ENCODE data around the gene NRTN.

The NRTN gene

DNA sequence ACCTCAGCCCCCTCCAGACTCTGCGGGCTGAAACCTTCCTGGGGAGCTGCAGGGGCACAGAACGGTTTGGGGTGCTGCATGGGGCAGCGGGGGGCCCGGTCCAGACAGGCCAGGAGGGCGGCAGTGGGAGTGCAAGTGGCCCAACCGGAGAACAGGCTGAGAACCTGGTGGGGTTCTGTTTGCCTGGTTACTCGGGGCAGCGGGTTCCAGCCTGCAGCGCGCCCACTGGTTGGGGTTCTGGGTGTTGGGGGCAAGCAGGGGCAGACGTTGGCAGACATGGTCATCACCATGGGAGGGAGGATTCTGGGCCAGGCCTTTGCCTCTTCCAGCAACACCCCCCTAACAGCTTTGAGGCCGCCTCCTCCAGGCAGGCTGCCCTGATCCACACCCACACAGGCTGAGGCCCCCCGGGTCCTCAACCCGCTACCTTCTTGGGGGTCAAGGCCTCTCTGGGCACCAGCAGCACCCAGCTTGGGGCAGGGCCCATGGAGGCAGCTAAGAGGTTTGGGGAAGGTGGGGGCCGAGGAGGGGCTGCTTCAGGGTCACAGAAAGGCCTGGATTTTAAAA is 20.2 kb upstream of the NRTN start, which contains the start of gene PRR22:
Gene PRR22, minus strand, starts transcription at position 166 of the 567 bp plus-strand sequence. Its CDS starts 86 bp downstream, at position 80.
- no peak within 1 kb of the TSS for H2AFZ ChIP-seq (ENCODE audit: low read depth, low read length)
- H3K9me3 ChIP-seq (ENCODE audit: low read length) = no peaks in the 10 kb centered on the region
- H3K4me3 ChIP-seq (ENCODE audit: low read length) = no peak within 1 kb of the TSS
- peaks cover 51% of the 10 kb centered on the region for H3K36me3 ChIP-seq (ENCODE audit: insufficient read depth, low read length)
- no peaks in the 10 kb centered on the region for H3K4me1 ChIP-seq (ENCODE audit: insufficient read depth, low read length)
- no peaks in the 10 kb centered on the region for H3K27me3 ChIP-seq (ENCODE audit: insufficient read depth, low read length)

DNA sequence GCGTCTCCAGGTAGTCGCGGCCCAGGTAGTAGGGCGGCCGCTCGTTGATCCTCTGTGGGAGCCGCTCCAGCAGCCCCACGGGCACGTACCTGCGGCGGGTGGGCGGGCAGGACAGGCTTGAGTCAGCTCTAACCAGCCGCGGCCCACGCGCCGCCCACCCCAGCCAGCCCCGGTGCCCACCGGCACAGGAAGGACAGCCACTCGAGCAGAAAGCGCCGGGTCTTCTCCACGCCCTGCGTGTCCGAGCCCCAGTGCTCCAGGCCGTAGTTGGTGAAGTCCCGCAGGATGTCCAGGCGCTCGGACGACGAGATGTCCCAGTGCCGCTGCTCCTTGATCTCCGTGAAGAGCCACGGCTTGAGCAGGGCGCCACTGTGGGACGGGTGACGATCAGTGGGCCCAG is 19.4 kb upstream of the NRTN start:
- H3K36me3 ChIP-seq (ENCODE audit: insufficient read depth, low read length) = peaks cover 57% of the 10 kb centered on the region
- peaks cover 7% of the 10 kb centered on the region for H3K4me1 ChIP-seq (ENCODE audit: insufficient read depth, low read length)
- no peaks in the 10 kb centered on the region for H3K27me3 ChIP-seq (ENCODE audit: insufficient read depth, low read length)
- no peaks in the 10 kb centered on the region for H3K9me3 ChIP-seq (ENCODE audit: low read length)
- no peak overlapping the region for H2AFZ ChIP-seq (ENCODE audit: low read depth, low read length)
- H3K4me3 ChIP-seq (ENCODE audit: low read length) = no peak overlapping the region

DNA sequence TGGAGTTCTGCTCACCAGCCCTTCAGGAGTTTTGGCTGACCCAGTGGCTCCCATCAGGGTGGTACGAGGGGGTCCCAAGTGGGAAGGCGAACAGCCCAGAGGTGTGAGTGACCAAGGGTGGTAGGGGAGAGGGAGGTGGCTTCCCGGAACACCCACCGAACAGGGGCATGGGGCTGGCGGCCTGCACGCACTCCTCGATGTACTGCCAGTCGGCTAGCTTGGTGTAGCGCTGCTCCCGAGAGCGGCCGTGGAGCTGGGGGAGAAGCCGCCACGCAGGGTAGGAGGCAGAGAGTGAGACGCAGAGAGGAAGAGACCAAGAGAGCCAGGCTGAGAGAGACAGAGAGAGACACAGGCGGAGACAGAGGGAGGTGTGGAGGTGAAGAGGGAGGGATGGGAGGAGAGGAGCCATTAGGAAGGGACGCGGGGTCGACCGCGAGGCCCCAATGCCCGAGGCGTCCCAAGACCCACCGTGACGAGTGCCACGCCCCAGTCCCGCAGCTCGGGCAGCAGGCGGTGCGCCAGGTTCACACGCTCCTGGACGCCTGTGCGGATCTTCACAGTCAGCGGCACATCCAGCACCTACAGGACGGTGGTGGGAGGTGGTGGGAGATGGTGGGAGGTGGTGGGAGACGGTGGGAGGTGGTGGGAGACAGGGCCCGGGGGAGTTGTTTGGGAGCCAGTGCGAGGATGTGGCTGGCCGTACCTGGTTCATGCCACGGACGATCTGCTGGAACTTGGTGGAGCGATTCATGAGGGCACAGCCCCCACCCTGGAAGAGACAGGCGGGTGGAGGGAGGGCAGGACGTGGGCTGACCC is 18.1 kb upstream of the NRTN start:
- no peaks in the 10 kb centered on the region for H3K9me3 ChIP-seq (ENCODE audit: low read length)
- H2AFZ ChIP-seq (ENCODE audit: low read depth, low read length) = no peak overlapping the region
- H3K4me1 ChIP-seq (ENCODE audit: insufficient read depth, low read length) = peaks cover 7% of the 10 kb centered on the region
- H3K27me3 ChIP-seq (ENCODE audit: insufficient read depth, low read length) = no peaks in the 10 kb centered on the region
- H3K4me3 ChIP-seq (ENCODE audit: low read length) = no peak overlapping the region
- H3K36me3 ChIP-seq (ENCODE audit: insufficient read depth, low read length) = peaks cover 57% of the 10 kb centered on the region

DNA sequence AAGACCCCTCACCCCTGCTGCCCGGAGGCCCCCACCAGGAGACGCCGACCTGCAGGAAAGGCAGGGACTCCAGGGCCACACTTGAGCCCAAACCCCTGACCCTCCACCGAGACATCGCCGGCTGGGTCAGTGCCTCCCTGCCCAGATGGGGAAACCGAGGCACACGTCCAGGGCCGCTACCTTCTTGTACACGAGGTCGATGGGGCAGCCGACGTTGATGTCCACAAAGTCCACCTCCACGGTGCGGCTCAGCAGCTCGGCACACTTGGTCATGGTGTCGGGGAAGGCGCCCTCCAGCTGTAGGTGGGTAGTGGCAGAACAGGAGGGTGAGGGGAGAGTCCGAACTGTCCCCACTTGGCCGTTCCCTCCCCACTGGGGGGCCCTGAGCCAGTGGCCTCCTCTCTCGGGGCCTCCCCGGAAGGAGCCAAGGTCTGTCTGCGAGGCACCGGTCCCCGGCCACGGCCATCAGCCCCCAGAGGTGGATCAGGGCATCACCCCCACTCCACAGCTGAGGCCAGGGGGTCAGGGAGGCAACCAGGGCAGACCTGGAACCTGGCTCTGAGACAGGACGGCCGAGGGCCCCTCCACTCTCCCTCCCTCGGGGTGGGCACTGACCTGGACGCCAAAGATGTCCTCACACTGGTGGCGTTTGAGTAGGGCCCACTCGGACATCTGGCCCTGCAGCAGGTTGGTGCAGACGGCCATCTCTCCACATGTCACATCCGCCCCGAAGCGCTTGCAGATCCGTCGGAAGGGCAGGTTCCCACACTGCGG is 17.3 kb upstream of the NRTN start:
- H2AFZ ChIP-seq (ENCODE audit: low read depth, low read length) = no peak overlapping the region
- no peak overlapping the region for H3K4me3 ChIP-seq (ENCODE audit: low read length)
- H3K4me1 ChIP-seq (ENCODE audit: insufficient read depth, low read length) = peaks cover 7% of the 10 kb centered on the region
- H3K36me3 ChIP-seq (ENCODE audit: insufficient read depth, low read length) = peaks cover 57% of the 10 kb centered on the region
- H3K9me3 ChIP-seq (ENCODE audit: low read length) = no peaks in the 10 kb centered on the region
- H3K27me3 ChIP-seq (ENCODE audit: insufficient read depth, low read length) = no peaks in the 10 kb centered on the region

DNA sequence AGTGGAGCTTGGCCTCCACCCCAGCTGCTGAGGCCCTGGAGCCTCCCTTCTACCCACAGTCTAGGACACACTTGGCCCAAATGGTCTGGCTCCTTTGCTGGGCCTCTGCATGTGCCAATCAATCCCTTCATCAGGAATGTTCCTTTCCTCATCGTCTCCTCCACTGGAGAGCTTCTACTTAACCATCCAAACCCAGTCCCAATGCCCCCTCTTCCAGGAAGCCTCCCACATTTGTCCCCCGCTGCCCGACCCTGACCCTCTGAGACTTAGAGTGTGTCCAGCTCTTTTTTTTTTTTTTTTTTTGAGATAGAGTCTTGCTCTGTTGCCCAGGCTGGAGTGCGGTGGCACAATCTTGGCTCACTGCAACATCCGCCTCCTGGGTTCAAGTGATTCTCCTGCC is 16.4 kb upstream of the NRTN start:
- no peaks in the 10 kb centered on the region for H3K9me3 ChIP-seq (ENCODE audit: low read length)
- H3K4me3 ChIP-seq (ENCODE audit: low read length) = no peak overlapping the region
- H3K27me3 ChIP-seq (ENCODE audit: insufficient read depth, low read length) = no peaks in the 10 kb centered on the region
- peaks cover 54% of the 10 kb centered on the region for H3K36me3 ChIP-seq (ENCODE audit: insufficient read depth, low read length)
- no peak overlapping the region for H2AFZ ChIP-seq (ENCODE audit: low read depth, low read length)
- H3K4me1 ChIP-seq (ENCODE audit: insufficient read depth, low read length) = peaks cover 7% of the 10 kb centered on the region

DNA sequence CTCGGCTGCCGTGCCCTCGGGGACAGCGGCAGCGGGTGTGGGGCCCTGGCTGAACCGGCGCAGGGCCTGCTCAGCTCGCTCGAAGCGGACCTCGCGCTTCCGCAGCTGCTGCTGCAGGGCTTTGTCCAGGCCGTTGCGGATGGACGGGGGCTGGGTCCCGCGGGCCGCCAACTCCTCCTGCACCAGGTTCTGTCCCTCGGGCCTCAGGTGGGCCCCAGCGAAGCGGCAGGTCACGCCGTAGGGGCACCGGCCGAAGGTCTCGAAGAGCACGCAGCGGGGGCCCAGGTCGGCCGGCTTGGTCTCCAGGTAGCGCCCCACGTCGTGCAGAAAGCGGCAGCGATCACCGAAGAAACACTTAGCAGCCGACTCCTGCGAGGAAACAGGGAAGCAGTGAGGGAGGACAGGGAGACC is 15.5 kb upstream of the NRTN start:
- H3K4me3 ChIP-seq (ENCODE audit: low read length) = no peak overlapping the region
- no peaks in the 10 kb centered on the region for H3K9me3 ChIP-seq (ENCODE audit: low read length)
- H3K36me3 ChIP-seq (ENCODE audit: insufficient read depth, low read length) = peaks cover 51% of the 10 kb centered on the region
- no peaks in the 10 kb centered on the region for H3K27me3 ChIP-seq (ENCODE audit: insufficient read depth, low read length)
- H2AFZ ChIP-seq (ENCODE audit: low read depth, low read length) = no peak overlapping the region
- H3K4me1 ChIP-seq (ENCODE audit: insufficient read depth, low read length) = peaks cover 7% of the 10 kb centered on the region

DNA sequence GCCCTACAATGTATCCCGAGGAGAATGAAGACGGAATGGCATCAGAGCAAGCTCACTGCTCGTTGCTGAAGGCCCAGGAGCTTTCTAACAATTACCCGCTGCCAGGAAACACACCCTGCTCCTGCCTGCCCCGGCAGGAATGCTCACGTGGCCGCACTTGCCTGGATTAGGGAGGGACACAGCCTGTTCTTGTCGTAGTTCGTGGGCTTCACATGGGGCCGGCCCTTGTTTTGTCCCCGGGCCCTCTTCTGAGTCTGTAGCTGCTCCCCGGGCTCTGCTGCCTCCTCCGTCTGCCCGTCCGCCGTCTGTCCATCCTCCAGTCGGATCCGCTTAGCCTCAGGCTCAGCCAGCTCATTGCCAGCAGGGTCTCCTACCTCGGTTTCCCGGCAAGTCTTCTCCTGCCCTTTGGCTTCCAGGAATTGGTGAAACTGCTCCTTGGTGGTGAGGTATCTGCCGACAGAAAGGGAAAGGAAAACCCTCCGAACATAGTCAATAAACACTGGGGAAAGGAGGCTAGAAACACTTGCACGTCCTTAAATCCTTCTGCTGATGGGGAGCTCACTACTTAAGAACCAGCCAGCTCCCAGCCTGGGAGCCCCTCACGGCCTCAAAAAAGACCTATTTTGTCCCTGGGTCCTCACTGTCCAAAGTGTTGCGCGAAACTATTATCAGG is 14.8 kb upstream of the NRTN start:
- no peak overlapping the region for H2AFZ ChIP-seq (ENCODE audit: low read depth, low read length)
- H3K9me3 ChIP-seq (ENCODE audit: low read length) = no peaks in the 10 kb centered on the region
- no peaks in the 10 kb centered on the region for H3K27me3 ChIP-seq (ENCODE audit: insufficient read depth, low read length)
- H3K4me1 ChIP-seq (ENCODE audit: insufficient read depth, low read length) = peaks cover 7% of the 10 kb centered on the region
- H3K36me3 ChIP-seq (ENCODE audit: insufficient read depth, low read length) = peaks cover 47% of the 10 kb centered on the region
- H3K4me3 ChIP-seq (ENCODE audit: low read length) = peak overlapping the region; percentile 75

DNA sequence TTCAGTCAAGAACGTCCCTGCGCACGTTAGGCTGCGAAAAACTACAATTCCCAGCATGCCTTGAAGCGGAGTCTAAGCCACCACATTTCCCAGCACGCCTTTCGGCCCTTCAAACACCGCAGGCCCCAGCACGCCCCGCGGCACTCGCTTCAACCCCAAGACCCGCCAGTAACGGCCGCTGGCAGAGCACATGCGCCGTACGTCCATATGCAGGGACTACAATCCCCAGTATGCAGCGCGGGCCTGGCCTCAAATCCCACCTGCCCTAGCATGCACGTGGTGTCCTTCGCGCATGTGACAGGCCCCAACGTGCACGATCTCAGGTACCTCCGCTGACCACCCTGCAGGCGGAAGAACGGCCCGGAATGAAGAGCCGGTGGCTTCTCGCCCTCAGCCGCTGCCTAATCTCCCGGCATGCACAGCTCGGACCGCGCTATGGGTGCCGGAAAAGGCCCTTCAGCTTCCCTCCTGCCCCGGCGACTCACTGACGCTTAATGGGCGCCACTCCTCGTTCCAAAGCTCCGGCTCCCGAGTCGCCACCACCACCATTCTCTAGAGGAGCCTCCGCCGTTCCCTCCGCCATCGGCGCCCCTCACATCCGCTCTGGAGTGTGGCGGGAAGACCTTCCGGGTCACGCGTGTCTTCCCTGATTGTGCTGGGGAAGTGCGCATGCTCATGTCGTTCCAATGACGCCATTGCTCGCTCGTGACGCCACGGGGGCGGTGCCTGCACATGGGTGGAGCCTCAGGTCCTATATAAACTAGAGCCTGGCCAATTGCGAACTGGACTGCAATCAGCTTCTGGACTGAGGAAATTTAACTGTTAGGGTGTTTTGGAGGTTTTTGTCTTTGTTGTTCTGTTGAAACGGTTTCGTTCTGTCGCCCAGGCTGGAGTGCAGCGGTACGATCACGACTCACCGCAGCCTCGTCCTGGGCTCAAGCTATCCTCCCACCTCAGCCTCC is 14.0 kb upstream of the NRTN start, which contains the start of gene DUS3L:
Gene DUS3L, minus strand, starts transcription at position 605 of the 962 bp plus-strand sequence. Its CDS starts 22 bp downstream, at position 583.
- Histone ChIP-seq H3K9me3 (ENCODE audit: low read length) (no peaks in the 10 kb centered on the region), H3K4me3 (ENCODE audit: low read length) (peak within 1 kb of the TSS; percentile 75), H3K27me3 (ENCODE audit: insufficient read depth, low read length) (no peaks in the 10 kb centered on the region), H2AFZ (ENCODE audit: low read depth, low read length) (peak within 1 kb of the TSS; percentile 39), H3K4me1 (ENCODE audit: insufficient read depth, low read length) (peaks cover 7% of the 10 kb centered on the region), H3K36me3 (ENCODE audit: insufficient read depth, low read length) (peaks cover 40% of the 10 kb centered on the region)

DNA sequence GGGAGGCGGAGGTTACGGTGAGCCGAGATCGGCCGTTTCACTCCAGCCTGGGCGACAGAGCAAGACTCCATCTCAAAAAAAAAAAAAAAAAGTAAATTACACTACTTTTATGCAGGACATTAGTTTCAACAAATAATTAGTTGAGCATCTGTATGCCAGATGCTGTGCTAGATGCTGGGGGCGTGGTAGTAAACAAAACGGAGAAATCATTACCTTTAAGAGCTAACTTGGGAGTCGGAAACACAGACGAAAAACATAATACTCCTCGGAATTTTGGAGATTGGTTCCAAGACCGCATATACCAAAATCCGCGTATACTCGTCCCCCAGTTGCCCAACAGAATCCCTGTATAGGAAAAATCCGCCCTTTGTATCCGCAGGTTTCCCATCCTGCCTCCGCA is 12.6 kb upstream of the NRTN start:
- Histone ChIP-seq H3K27me3 (ENCODE audit: insufficient read depth, low read length) (no peaks in the 10 kb centered on the region), H3K4me3 (ENCODE audit: low read length) (no peak overlapping the region), H3K36me3 (ENCODE audit: insufficient read depth, low read length) (peaks cover 27% of the 10 kb centered on the region), H3K9me3 (ENCODE audit: low read length) (no peaks in the 10 kb centered on the region), H3K4me1 (ENCODE audit: insufficient read depth, low read length) (peaks cover 7% of the 10 kb centered on the region), H2AFZ (ENCODE audit: low read depth, low read length) (no peak overlapping the region)

DNA sequence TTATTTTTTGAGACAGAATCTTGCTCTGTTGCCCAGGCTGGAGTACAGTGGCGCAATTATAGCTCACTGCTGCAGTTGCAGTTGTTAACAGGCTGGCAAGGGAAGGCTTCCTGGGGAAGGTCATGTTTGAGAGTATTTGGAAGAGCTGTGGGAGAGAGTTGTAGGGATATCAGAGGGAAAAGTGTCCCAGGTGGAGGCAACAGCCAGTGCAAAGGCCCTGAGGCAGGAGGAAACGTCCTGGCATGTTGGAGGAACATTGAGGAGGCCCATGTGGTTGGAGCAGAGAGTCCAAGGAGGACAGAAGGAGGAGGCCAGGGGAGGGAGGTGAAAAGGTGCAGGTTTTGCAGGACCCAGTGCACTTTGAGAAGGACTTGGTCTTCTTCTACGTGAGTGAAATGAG is 11.7 kb upstream of the NRTN start:
- Histone ChIP-seq H3K27me3 (ENCODE audit: insufficient read depth, low read length) (no peaks in the 10 kb centered on the region), H3K4me1 (ENCODE audit: insufficient read depth, low read length) (peaks cover 7% of the 10 kb centered on the region), H3K4me3 (ENCODE audit: low read length) (no peak overlapping the region)

DNA sequence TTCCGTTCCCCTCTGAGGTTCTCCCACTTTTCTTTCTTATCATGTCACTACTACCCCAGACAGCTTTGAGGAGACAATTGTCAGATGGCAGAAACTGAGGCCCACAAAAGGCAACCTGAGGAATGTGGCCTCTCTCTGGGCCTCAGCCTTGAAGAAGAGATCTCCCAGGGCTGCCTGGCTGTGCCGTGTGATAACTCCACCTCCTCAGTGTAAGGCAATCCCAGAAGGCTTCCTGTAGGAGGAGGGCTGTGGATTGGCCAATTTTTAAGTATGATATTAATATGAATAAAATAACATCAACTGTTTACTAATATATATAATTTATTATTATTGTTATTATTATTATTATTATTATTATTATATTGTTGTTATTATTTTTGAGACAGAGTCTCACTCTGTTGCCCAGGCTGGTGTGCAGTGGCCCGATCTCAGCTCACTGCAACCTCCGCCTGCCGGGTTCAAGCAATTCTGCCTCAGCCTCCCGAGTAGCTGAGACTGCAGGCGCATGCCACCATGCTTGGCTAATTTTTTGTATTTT is 9.4 kb upstream of the NRTN start:
- Histone ChIP-seq H3K4me3 (ENCODE audit: low read length) (no peak overlapping the region), H3K27me3 (ENCODE audit: insufficient read depth, low read length) (no peaks in the 10 kb centered on the region), H3K9me3 (ENCODE audit: low read length) (no peaks in the 10 kb centered on the region), H3K36me3 (ENCODE audit: insufficient read depth, low read length) (no peaks in the 10 kb centered on the region), H2AFZ (ENCODE audit: low read depth, low read length) (no peak overlapping the region), H3K4me1 (ENCODE audit: insufficient read depth, low read length) (no peaks in the 10 kb centered on the region)

More for the DNA sequence above, 11.7 kb upstream of the NRTN start:
- no peak overlapping the region for H2AFZ ChIP-seq (ENCODE audit: low read depth, low read length)
- peaks cover 17% of the 10 kb centered on the region for H3K36me3 ChIP-seq (ENCODE audit: insufficient read depth, low read length)
- H3K9me3 ChIP-seq (ENCODE audit: low read length) = no peaks in the 10 kb centered on the region

DNA sequence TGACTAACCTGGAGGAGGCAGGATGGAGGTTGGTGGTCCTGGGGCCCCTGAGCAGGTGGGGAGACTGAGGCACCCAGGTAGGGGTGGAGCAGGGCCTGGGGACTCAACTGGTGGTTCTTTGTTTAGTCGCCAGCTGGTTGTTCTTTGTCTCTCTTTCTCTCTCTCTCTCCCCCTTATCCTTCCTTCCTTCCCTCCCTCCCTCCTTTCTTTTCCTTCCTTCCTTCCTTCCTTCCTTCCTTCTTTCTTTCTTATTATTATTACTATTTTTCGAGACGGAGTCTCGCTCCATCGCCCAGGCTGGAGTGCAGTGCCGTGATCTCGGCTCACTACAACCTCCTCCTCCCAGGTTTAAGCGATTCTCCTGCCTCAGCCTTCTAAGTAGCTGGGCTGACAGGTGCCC is 6.6 kb upstream of the NRTN start:
- Histone ChIP-seq H3K27me3 (ENCODE audit: insufficient read depth, low read length) (no peaks in the 10 kb centered on the region), H3K4me3 (ENCODE audit: low read length) (no peak overlapping the region), H3K36me3 (ENCODE audit: insufficient read depth, low read length) (no peaks in the 10 kb centered on the region), H2AFZ (ENCODE audit: low read depth, low read length) (no peak overlapping the region), H3K9me3 (ENCODE audit: low read length) (no peaks in the 10 kb centered on the region), H3K4me1 (ENCODE audit: insufficient read depth, low read length) (peaks cover 11% of the 10 kb centered on the region)

Measured in neuron (in vitro differentiated cells).